GM19438 (cell line): ENCODE measurements around the gene KNSTRN.

ENCODE experiments used
- ATAC-seq: cut with Tn5 transposase; IDR thresholded peaks from one replicate; pipeline ENCODE4 v1.9.1; 2021; ENCODE audit warnings: low read depth; ENCODE audit not compliant: unreplicated experiment

KNSTRN gene

DNA sequence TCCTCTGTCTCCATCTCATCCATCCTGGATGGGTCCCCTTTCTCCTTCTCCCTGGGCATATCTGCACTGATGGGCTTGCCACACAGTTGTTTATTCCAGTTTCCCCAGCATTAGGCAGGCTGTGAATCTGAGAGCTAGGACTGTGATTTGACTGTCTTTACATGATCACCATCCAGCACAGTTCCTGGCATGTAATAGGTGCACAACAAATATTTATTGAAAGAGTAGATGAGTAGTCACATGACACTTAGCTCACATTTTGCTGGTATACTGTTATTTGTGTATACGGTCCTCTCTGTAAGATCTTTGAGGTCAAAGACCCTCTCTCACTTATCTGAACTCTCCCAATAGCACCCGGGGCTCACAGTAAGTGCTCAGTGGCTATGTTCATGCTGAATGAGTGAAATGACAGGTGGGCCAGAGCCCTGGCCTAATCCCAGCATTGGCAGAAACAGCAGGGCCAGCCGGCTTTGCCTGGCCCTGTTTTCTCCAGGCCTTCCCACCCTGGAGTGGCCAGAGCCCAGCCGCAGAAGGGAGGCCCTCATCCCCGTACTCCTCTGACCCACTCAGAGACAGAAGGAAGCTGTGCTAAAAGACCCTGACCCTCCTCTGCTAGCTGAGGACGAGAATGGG, 42.1 kb downstream of the KNSTRN start:
- no peak for ATAC-seq

DNA sequence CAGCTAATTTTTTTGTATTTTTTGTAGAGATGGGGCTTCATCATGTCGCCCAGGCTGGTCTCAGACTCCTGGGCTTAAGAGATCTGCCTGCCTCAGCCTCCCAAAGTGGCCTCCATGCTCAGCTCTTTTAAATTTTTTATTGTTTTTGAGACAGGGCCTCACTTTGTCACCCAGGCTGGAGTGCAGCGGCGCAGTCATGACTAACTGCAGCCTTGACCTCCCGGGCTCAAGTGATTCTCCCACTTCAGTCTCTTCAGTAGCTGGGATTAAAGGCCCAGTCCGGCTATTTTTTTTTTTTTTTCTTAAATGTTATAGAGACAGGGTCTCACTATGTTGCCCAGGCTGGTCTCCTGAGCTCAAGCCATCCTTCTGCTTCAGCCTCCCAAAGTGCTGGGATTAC, 43.2 kb downstream of the KNSTRN start:
- ATAC-seq: no peak

DNA sequence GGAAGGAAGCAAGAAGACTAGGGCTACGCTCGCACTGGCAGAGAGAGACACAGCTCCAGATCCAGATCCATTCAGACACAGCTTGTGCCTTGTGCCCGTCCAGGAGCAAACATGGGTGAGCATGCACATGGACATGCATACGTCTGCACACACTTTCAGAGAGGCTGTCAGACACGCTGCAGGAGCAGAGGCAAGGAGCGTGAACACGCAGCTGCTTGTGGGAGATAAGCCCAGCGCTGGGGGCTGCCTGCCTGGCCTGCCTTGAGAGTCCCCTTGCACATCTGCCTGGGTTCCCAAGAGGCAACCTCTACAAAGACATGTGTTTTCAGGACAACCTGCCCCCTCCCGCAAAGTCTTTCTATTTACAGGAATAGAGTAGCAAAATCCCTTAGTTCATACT, 44.7 kb downstream of the KNSTRN start:
- ATAC-seq: no peak

DNA sequence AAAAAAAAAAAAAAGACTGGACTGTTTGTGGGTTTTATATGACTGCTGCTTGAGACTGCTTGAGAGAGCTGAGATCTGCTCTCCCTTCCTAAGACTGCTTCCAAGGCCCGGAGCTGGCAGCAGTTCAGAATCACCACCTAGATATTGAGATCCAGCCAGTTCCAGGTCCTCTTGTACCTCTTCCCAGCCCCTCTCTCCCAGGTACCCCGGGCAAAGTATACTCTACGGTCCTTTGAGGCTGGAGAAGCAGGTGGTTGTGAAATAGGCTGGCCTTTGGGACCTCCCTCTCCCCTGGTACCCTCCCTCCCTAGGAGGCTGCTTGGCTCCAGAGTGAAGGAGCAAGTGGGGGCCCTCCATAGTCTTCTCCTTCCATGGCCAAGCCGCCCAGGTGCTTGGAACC, 45.7 kb downstream of the KNSTRN start:
- no peak for ATAC-seq

GRCh38 chr15:40429068-40429710, 46.7 kb downstream of the KNSTRN start:
- ATAC-seq: no peak

DNA sequence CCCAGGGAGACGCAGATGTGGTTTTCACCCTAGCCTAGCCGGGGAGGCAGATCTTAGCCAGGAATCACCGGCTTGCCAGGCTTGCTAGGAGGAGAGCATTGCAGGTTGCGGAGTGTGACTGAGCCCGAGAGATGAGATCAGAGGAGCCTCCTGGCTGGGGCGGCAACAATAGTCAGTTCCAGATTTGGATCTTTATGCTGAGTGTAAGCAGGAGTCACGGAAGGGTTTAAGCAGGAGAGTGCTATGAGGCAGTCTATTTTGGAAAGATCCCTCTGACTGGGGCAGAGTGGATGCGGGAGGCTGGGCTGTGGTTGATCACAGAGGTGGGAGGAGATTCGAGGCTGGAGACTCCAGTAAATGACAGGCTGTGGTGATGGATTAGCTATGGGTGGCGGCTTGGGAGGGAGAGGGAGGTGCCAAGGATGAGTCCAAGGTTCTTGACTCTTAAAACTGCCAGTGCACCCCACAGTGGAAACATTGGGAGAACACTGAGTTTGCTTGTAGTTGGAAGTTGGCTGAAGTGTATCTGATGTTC, 47.8 kb downstream of the KNSTRN start:
- no peak for ATAC-seq

DNA sequence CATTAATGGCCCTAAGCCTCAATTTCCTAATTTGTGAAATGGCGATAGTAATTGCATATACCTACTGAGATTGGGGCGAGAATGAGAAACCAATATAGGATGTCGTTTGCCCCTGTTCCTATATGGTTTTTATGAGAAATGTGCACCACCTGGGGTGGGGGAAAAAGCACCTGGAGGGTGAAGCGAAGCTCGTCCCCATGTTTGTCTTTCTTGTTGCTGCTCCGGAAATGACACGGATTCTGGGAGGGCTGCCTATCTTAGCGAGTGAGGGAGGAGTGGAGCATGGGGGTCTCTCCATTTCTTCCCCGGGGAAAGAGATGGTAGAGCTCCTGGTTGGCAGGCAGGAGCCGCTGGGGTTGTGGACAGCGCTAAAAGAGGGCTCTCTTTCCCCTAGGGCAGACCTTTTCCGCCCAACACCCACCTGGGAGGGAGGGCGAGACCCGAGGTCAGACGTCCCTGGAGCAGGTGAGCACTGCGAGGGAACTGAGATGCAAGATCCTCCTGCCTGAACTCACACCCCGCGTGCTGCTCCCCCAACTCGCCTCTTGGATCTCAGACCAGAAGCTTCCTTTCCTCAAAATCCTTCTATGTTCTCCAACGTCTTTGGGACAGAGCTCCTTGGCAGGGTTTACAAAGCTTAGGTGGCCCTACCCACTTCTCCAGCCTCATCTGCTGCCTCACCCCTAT, 52.6 kb downstream of the KNSTRN start:
- no peak for ATAC-seq

- no peak for ATAC-seq
These were observed 53.2 kb downstream of the KNSTRN start for GRCh38 chr15:40435710-40436089.

GRCh38 chr15:40436116-40436891, 53.8 kb downstream of the KNSTRN start:
- no peak for ATAC-seq

- ATAC-seq: no peak
These were observed 54.6 kb downstream of the KNSTRN start for GRCh38 chr15:40436892-40437751.

DNA sequence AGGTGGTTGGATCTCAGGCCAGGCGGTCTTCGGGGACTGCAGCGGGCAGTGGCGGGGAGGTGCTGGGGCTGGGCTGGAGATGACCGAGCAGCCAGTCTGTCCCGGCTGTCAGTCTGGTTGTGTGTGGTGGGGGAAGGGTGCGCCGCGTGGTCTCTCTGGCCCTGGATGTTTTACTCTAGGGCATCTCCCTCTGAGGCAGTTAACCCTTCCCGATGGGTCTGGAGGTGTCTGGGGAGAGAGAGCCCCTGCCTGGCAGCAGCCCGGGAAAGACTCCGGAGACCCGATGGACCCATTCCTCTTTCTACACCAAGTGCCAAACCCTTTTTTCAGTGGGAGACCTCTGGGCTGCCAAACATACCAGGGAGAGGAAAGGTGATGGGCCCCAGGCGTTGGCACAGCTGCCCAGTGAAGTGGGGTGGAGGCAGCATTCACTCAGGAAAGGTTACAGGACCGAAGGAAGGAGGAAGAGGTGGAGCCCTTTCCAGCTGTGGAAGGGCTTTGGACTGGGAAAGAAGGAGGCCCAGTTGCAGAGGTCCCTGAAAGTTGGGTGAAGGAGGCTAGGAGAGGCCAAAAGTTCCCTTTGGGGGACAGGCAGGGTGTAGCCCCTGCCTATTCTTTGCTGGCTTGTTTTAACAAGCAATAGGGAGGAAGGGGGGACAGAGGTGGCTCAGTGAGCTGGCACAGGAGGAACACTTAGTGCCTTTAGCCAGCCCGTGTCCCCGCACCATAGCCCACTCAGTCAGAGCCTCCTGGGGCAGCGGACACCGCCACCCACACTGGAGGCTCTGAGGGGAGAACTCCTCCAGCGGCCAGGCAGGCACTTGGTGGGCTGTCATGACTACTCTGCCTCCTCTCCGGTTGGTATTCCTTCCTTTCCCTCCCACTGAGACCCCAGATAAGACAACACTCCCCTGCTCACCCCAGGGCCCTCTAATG, 55.5 kb downstream of the KNSTRN start:
- no peak for ATAC-seq

- no peak for ATAC-seq
These were observed 56.2 kb downstream of the KNSTRN start for GRCh38 chr15:40438712-40439111.

DNA sequence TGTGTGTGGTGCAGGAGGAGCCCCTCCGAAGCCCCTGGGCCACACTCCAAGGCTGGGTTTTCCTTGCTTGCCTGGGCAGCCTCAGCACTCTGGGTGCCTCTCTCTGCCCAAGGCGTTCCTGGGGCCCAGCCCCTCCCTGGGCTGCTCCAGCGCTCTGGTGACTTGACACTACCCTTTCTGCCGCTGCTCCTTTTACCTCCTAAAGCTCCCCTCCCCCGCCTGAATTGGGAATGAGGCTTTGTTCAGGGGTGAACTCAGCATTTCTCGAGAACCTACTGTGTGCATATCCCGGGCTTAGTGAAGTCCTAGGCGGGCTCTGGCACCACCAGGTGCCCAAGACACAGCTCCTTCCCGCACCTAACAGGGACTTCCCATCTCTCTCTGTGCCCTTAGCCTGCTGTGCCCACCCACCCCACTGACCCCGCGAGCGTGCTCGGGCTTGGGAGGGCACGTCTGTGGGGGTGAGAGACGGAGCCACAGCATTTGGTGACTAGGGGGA, 57.0 kb downstream of the KNSTRN start:
- ATAC-seq: no peak

DNA sequence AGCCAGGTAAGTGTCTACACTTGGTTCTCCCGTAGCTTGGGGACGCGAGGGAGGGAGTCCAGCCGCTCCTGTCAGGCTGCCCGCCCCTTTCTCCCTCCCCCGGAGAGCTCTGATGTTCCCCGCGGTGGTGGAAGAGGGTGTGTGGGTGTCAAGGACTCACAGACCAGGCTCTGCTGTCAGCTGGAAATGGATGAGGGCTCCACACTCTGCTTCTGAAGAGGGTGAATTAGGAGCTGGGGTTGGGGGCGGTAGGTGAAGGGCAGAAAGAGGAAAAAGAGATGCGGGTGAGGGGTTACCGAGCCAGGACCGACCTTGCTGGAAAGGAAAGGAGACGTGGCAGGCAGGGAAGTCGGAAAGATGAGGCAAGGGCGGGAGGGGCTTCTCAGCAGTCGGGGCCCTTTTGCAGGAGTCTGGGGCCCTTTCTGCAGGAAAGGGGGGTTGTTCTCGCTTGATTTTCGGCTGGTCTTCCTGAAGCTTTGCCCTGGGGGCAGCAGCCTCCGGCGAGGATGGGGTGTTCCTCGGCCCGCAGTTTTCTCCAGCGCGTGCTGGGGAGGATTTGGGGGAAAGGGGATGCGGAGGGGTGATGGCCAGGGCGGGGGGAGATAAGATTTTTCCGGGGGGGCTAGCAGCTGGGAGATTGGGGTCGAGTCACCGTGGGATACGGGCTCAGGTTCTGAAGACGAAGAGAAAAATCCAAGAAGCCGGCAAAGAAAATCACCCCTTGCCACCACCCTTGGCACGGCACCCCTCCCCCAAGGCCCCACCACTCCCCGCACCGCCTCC, 57.6 kb downstream of the KNSTRN start:
- no peak for ATAC-seq

DNA sequence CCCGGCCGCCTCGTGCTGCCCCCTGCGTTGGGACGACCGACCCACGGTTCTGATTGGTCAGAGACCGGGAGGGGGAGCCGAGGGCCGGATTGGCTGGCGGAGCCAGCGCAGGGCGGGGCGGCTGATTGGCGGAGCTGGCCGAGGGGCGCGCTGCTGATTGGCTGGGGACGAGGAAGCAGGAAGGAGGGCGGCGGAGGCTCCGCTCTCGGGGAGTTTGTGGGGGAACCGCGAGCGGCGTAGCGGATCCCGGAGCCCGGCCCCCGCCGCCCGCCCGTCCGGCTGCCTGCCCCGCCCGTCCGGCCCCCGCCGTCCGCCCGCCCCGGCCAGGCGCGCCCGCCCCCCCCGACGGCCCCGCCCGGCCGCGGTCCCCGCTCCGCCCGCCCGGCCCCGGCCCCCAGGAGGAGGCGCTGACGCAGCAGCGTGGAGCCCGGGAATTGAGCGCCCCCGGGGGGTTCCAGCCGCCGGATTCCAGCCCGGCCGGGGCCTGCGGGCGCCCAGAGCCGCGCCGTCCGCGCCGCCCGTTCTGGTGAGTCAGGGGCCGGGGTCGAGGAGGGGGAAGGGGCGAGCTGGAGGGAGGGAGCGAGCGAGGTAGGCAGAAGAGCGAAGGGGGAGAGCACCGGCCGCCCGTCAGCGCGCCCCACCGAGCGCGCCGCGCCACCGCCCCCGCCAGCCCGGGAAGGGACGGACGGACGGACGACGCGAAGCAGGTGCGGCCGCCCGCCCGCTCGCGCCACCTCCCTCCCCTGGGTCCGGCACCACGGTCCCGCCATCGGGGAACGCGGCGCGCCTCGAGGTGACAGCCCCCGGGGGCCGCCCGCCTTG, 58.4 kb downstream of the KNSTRN start, which contains the start of gene BAHD1:
Gene BAHD1, plus strand, starts transcription at position 211 of the 822 bp plus-strand sequence. CDS start 17,512 bp downstream, outside the sequence.
- peak; percentile 77 for ATAC-seq

DNA sequence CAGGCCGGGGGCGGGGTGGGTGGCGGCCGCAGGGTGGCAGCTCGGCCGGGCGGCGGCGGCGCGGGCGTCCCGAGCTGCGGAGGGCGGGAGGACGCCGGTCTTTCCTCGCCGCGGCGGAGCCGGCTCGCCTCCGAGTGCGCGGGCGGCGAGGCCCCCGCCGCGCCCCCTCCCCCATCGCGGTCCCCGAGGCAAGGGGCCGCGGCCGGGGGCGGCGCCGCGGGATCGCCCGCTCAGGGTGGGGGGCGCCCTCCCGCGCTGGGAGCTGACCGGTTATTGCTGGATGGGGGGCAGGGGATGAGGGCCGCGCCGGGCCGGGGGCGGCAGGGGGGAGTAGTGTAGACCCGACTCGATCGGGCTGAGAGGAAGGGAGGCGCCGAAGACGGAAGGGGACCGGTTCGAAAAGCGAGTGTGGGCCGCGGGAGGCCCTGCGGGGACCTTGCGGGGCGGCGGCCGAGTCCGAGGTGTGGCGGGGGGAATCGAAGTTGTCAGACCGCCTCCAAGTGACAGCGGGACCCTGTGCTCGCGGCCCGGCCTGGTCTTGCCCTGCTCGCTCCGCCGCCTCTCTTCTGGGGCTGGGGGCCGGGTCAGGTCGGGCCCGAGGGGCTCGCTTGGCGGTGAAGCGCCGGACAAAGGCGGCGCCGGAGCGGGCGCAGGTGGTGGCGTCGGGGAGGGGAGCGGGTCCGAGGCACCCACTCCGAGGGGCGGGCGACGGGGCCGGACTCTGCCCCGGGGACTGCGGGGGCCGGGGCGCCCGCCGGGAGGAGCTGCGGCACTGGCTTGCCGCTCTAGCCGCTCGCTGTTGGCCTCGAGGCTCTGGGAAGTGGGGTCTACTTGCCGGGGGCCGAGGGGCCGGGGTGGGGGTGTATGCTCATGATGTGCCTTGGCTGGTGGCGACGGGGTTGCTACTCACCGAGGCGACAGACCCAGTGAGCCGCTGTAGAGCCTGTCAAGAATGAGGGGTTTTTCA, 59.3 kb downstream of the KNSTRN start:
- ATAC-seq: no peak
